Measurements from ENCODE around the gene PALM3.

- TF ChIP-seq POLR2A (IDR thresholded peaks at IDR 0.05) (no peak), CTCF (IDR thresholded peaks at IDR 0.05) (no peak)
These were observed 46.3 kb downstream of the PALM3 start for GRCh38 chr19:14015524-14016035.
